ENCODE measurements around the gene EPC2. TPM values are rescaled to one million over a fixed set of nuclear protein-coding genes. Genes with fewer than 3 reads are reported as not detected.

The EPC2 gene
- total RNA-seq, 3 donors from 2014 or later: 23.4 to 36.3 (median 29.2) TPM

GRCh38 chr2:148819019-148819585 lies 174.6 kb downstream of the EPC2 start:
- DNase-seq (no peak), ATAC-seq (no peak)

GRCh38 chr2:148824190-148824589 lies 179.6 kb downstream of the EPC2 start:
- Histone ChIP-seq H3K36me3 (ENCODE audit: low read depth) (no peaks in the 10 kb centered on the region), H3K4me3 (no peak overlapping the region), H3K4me1 (ENCODE audit: low read depth) (no peaks in the 10 kb centered on the region), H3K9me3 (no peaks in the 10 kb centered on the region)
- ATAC-seq (peak; percentile 49), DNase-seq (no peak)
- TF ChIP-seq CTCF (IDR thresholded peaks at IDR 0.05): no peak
- intact Hi-C loops (cut with DNase I, micrococcal nuclease): no loop called here

More at GRCh38 chr2:148819019-148819585, 174.6 kb downstream of the EPC2 start:
- peaks cover 8% of the 10 kb centered on the region for H3K4me1 ChIP-seq (ENCODE audit: low read depth)
- H3K36me3 ChIP-seq (ENCODE audit: low read depth): no peaks in the 10 kb centered on the region
- intact Hi-C loops (cut with DNase I, micrococcal nuclease): no loop called here
- H3K4me3 ChIP-seq: no peak overlapping the region
- no peak for TF ChIP-seq CTCF (IDR thresholded peaks at IDR 0.05)
- no peaks in the 10 kb centered on the region for H3K9me3 ChIP-seq

GRCh38 chr2:148826791-148827190 lies 182.2 kb downstream of the EPC2 start:
- ATAC-seq (no peak), DNase-seq (no peak)
- intact Hi-C loops (cut with DNase I, micrococcal nuclease): no loop called here
- no peaks in the 10 kb centered on the region for H3K36me3 ChIP-seq (ENCODE audit: low read depth)
- H3K4me1 ChIP-seq (ENCODE audit: low read depth): no peaks in the 10 kb centered on the region
- no peak overlapping the region for H3K4me3 ChIP-seq
- no peaks in the 10 kb centered on the region for H3K9me3 ChIP-seq
- no peak for TF ChIP-seq CTCF (IDR thresholded peaks at IDR 0.05)

- Histone ChIP-seq H3K4me3 (no peak overlapping the region), H3K4me1 (ENCODE audit: low read depth) (no peaks in the 10 kb centered on the region), H3K9me3 (no peaks in the 10 kb centered on the region), H3K36me3 (ENCODE audit: low read depth) (no peaks in the 10 kb centered on the region)
- intact Hi-C loops (cut with DNase I, micrococcal nuclease): no loop called here
- ATAC-seq: no peak
- DNase-seq: no peak
- no peak for TF ChIP-seq CTCF (IDR thresholded peaks at IDR 0.05)
These were observed 184.4 kb downstream of the EPC2 start for GRCh38 chr2:148828941-148829340.

- no peak for TF ChIP-seq CTCF (IDR thresholded peaks at IDR 0.05)
- Histone ChIP-seq H3K9me3 (no peaks in the 10 kb centered on the region), H3K36me3 (ENCODE audit: low read depth) (no peaks in the 10 kb centered on the region), H3K4me1 (ENCODE audit: low read depth) (no peaks in the 10 kb centered on the region), H3K4me3 (no peak overlapping the region)
- DNase-seq (no peak), ATAC-seq (no peak)
- intact Hi-C loops (cut with DNase I, micrococcal nuclease): no loop called here
These were observed 185.1 kb downstream of the EPC2 start for GRCh38 chr2:148829618-148830017.

GRCh38 chr2:148832637-148833036 lies 188.1 kb downstream of the EPC2 start:
- DNase-seq: no peak
- no peak for TF ChIP-seq CTCF (IDR thresholded peaks at IDR 0.05)
- no peaks in the 10 kb centered on the region for H3K4me1 ChIP-seq (ENCODE audit: low read depth)
- ATAC-seq: no peak
- intact Hi-C loops (cut with DNase I, micrococcal nuclease): no loop called here
- no peaks in the 10 kb centered on the region for H3K36me3 ChIP-seq (ENCODE audit: low read depth)
- H3K9me3 ChIP-seq: no peaks in the 10 kb centered on the region
- no peak overlapping the region for H3K4me3 ChIP-seq
